ENCODE results near the gene HDAC8. TPM values are rescaled to one million over a fixed set of nuclear protein-coding genes. Genes with fewer than 3 reads are reported as not detected.

Gene HDAC8
- total RNA-seq, 1 donor from 2014 or later: 23.0 TPM

DNA sequence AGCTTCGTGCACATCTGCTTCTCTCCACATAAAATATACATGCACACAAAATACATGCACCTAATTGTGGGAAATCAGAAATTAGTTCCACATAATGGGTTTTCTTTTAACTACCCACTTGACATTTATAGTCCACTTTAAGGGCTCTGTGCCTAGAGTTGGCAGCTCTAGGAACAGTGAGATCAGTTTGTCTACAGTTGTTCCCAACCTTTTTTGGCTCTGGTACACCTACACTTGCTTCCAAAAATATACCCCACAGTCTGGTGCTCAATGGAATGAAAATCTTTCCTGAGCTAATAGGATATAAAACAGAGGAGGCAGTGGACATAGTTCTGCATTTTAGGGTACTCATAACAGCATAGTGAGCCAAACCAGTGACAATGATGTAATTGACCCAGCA, 36.1 kb downstream of the HDAC8 start:
- DNase-seq (ENCODE audit: low spot score): no peak
- Mint-ChIP-seq H3K36me3 (ENCODE audit: low read depth) (no peaks in the 10 kb centered on the region), H3K27me3 (ENCODE audit: low read depth) (no peaks in the 10 kb centered on the region), H3K9me3 (ENCODE audit: low read depth) (no peaks in the 10 kb centered on the region), H3K27ac (ENCODE audit: unreplicated experiment) (no peak overlapping the region), H3K4me3 (ENCODE audit: unreplicated experiment) (no peak overlapping the region), H3K4me1 (ENCODE audit: low read depth) (no peaks in the 10 kb centered on the region)
- TF ChIP-seq CTCF (IDR thresholded peaks at IDR 0.05): no peak

- peaks cover 3% of the 10 kb centered on the region for H3K9me3 Mint-ChIP-seq (ENCODE audit: low read depth)
- H3K36me3 Mint-ChIP-seq (ENCODE audit: low read depth): no peaks in the 10 kb centered on the region
- H3K4me1 Mint-ChIP-seq (ENCODE audit: low read depth): no peaks in the 10 kb centered on the region
- H3K4me3 Mint-ChIP-seq (ENCODE audit: unreplicated experiment): no peak overlapping the region
- no peaks in the 10 kb centered on the region for H3K27me3 Mint-ChIP-seq (ENCODE audit: low read depth)
- no peak for DNase-seq (ENCODE audit: low spot score)
- TF ChIP-seq CTCF (IDR thresholded peaks at IDR 0.05): no peak
- no peak overlapping the region for H3K27ac Mint-ChIP-seq (ENCODE audit: unreplicated experiment)
Measured at GRCh38 chrX:72532366-72532765, 40.3 kb downstream of the HDAC8 start.

DNA sequence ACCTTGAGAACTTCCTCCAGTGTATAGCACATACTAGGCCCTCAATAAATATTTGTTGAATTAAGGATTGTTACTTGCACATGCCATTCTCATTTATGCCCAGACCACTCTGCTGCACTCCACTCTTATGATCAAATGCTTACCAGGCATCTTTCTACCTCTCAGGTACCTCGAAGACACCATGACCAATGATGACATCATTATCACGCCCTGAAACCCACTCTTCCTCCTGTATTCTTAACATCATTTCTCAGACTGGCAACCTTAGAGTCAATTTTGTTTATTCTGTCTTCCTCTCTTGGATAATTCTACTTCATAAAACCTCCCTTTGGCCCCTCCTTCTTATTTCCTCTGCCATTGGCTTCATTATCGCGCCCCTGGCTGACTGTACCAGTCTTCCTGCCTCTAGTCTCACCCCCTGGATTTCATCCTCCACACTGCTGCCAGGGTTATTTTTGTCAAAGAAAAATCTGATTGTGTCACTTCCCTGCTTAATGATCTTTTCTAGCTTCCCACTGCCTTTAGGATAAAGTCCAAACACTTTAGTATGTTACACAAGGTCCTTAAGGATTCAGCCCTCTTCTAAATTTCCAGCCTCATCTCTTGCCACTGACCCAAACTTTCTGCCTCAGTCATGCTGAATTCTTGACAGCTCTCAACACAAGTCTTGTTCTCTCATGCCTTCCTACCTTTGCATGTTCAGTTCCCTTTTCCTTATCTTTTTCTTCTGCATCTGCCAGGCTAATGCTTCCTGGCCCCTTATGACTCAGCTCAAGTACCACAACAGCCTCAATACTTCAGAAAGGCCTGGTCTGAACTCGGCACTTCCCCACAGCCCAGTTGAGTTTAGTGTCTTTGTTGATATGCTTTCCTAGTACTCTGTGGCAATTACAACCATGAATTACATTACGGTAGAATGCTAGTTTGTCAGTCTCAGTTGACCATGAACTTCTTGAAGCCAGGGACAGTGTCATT, 45.8 kb downstream of the HDAC8 start:
- peaks cover 10% of the 10 kb centered on the region for H3K9me3 Mint-ChIP-seq (ENCODE audit: low read depth)
- no peaks in the 10 kb centered on the region for H3K4me1 Mint-ChIP-seq (ENCODE audit: low read depth)
- no peaks in the 10 kb centered on the region for H3K27me3 Mint-ChIP-seq (ENCODE audit: low read depth)
- no peak overlapping the region for H3K4me3 Mint-ChIP-seq (ENCODE audit: unreplicated experiment)
- no peak for TF ChIP-seq CTCF (IDR thresholded peaks at IDR 0.05)
- H3K36me3 Mint-ChIP-seq (ENCODE audit: low read depth): no peaks in the 10 kb centered on the region
- H3K27ac Mint-ChIP-seq (ENCODE audit: unreplicated experiment): no peak overlapping the region
- no peak for DNase-seq (ENCODE audit: low spot score)

GRCh38 chrX:72498782-72499181, 73.9 kb downstream of the HDAC8 start:
- Mint-ChIP-seq H3K4me1 (ENCODE audit: low read depth) (no peaks in the 10 kb centered on the region), H3K27ac (ENCODE audit: unreplicated experiment) (no peak overlapping the region), H3K9me3 (ENCODE audit: low read depth) (peaks cover 24% of the 10 kb centered on the region), H3K4me3 (ENCODE audit: unreplicated experiment) (no peak overlapping the region), H3K27me3 (ENCODE audit: low read depth) (no peaks in the 10 kb centered on the region), H3K36me3 (ENCODE audit: low read depth) (no peaks in the 10 kb centered on the region)
- no peak for DNase-seq (ENCODE audit: low spot score)
- no peak for TF ChIP-seq CTCF (IDR thresholded peaks at IDR 0.05)

DNA sequence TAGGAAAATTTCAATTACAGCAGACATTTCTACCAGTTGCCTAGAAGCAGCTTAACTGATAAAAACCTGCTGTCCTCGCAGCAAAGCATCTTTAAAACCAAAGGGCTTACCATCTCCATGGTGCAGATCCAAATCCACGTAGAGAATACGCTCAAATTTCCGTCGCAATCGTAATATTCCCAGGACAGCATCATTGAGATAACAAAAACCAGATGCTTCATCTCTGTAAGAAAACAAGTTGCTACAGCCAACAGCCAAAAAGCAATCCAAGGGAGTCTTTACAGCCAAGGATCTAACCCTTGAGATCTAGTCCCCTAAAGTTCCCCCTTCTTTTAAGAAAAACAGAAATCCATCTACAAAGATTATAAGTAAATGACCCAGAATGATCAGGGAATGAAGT, 77.6 kb downstream of the HDAC8 start:
- no peak for DNase-seq (ENCODE audit: low spot score)
- H3K27ac Mint-ChIP-seq (ENCODE audit: unreplicated experiment): no peak overlapping the region
- no peak for TF ChIP-seq CTCF (IDR thresholded peaks at IDR 0.05)
- no peak overlapping the region for H3K4me3 Mint-ChIP-seq (ENCODE audit: unreplicated experiment)
- H3K9me3 Mint-ChIP-seq (ENCODE audit: low read depth): peaks cover 7% of the 10 kb centered on the region
- no peaks in the 10 kb centered on the region for H3K4me1 Mint-ChIP-seq (ENCODE audit: low read depth)
- H3K36me3 Mint-ChIP-seq (ENCODE audit: low read depth): peaks cover 7% of the 10 kb centered on the region
- no peaks in the 10 kb centered on the region for H3K27me3 Mint-ChIP-seq (ENCODE audit: low read depth)
